Stimulated activated effector memory CD8-positive, alpha-beta T cell treated with anti-CD3 and anti-CD28 coated beads, Interleukin-12 subunit alpha, Interleukin-12 subunit beta, amount 100 ng/mL, for 72 hours (primary cell): ENCODE results near the gene TXLNA.

Experiments
- ATAC-seq: fragments of 150-1000 bp; cut with Tn5 transposase; 2 replicates; pipeline ENCODE4 v1.10.0; 2021
- DNase-seq, 2 donors: peaks; one replicate each; pipeline ENCODE4 v3.0.0; 2021 to 2022; ENCODE audit warnings: low spot score in 2 of 2
- H3K27ac Mint-ChIP-seq: one replicate; pipeline ENCODE4 v1.8.0; 2022; ENCODE audit warnings: mild to moderate bottlenecking, mixed read lengths
- H3K36me3 Mint-ChIP-seq: one replicate; pipeline ENCODE4 v1.8.0; 2022; ENCODE audit warnings: mild to moderate bottlenecking, mixed read lengths
- H3K4me1 Mint-ChIP-seq: one replicate; pipeline ENCODE4 v1.8.0; 2022; ENCODE audit warnings: mixed read lengths
- H3K4me3 Mint-ChIP-seq: one replicate; pipeline ENCODE4 v1.8.0; 2022; ENCODE audit warnings: mild to moderate bottlenecking, mixed read lengths
- H3K9me3 Mint-ChIP-seq: one replicate; pipeline ENCODE4 v1.8.0; 2022; ENCODE audit warnings: mixed read lengths

Gene TXLNA

DNA sequence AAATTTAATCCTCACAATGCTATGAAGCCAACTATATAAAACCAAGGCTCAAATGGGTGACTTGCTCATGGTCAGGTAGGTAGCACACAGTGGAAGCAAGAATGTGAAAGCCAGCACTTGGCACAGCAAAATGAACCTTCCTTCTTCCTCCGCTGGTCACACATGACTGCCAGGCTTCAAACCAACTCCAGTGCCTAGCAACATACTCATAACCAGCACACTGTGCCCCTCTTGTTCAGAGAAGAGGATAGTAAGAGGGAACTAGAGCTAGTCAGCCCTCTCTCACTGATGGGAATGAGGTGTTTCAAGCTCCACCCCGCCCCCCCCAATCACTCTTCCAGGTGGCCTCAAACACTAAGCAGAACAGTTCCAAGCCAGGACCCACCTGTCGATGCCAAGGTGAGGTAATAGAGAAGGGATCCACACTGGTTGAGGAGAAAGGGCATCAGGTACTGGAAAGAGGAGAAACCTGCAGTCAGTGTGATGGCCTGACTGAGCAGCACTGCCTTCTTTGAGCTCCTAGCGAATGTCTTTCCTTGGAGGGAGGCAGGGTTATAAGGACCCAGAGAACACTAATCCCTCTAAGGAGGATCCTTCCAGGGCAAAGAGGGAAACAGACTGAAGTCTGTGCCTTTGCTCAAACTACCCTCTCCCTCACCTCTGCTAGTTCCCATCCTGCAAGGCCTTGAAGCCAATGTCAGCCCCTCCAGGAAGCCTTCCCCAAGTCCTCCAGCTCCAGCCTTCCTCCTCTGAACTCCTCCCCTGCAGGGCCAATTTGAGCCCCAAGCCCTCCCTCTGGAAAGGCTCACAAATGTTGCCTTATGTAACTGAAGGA is 41.5 kb downstream of the TXLNA start:
- ATAC-seq (no peak), DNase-seq (no peak)
- no peaks in the 10 kb centered on the region for H3K9me3 Mint-ChIP-seq
- H3K27ac Mint-ChIP-seq = peak overlapping the region; percentile 97
- H3K4me3 Mint-ChIP-seq = peak overlapping the region; percentile 89
- H3K4me1 Mint-ChIP-seq = peaks cover 34% of the 10 kb centered on the region
- peaks cover 40% of the 10 kb centered on the region for H3K36me3 Mint-ChIP-seq

DNA sequence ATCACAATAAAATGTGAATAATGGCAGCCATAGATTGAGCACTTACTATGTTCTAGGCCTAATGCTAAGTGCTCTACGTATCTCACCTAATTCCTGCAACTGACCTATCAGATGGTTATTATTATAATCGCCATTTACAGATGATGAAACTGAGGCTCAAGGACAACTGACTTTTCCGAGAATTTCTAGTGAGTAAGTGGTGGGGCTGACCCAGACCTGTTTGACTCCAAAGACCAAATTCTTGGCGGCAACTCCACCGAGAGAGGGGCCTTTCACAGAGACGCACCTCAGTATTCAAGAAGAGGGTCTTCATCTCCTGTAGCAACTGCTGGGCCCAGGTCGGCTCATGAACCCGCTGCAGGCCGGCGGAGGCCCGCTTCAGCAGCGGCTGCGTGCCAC is 42.1 kb downstream of the TXLNA start:
- ATAC-seq (no peak), DNase-seq (no peak)
- no peaks in the 10 kb centered on the region for H3K9me3 Mint-ChIP-seq
- peaks cover 28% of the 10 kb centered on the region for H3K4me1 Mint-ChIP-seq
- H3K4me3 Mint-ChIP-seq = peak overlapping the region; percentile 89
- peak overlapping the region; percentile 97 for H3K27ac Mint-ChIP-seq
- H3K36me3 Mint-ChIP-seq = peaks cover 46% of the 10 kb centered on the region

- Mint-ChIP-seq H3K36me3 (peaks cover 52% of the 10 kb centered on the region), H3K27ac (peak within 1 kb of the TSS; percentile 97)
- DNase-seq = peak; percentile 72 to 96
Observed at GRCh38 chr1:32221980-32222755, 42.7 kb downstream of the TXLNA start, which contains the start of the genes EIF3I and TMEM234. Gene EIF3I (plus strand): TSS chr1:32222407. CDS start chr1:32222442, 35 bp downstream. Gene TMEM234 (minus strand): TSS chr1:32222353. CDS start chr1:32222322, 31 bp downstream.

DNA sequence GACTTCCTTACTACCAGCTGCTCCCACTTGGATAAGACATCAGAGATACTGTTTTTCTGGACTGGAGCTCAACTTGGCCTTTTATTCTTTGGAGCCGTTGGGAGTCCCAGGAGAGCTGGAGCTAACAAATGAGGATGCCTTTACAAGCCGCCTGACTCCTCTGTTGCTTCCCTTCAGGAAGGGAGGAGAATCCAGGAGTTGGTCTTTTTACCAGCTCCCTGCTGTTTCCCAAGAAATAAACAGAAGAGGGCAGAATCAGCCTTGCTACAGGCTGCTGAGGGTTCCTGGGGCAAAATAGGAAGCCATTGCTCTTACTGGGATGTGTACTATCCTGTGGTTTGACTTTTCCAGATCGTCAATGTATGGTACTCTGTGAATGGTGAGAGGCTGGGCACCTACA is 44.2 kb downstream of the TXLNA start:
- DNase-seq = no peak
- Mint-ChIP-seq H3K4me1 (peaks cover 32% of the 10 kb centered on the region), H3K4me3 (peak overlapping the region; percentile 89)

More at GRCh38 chr1:32221980-32222755, 42.7 kb downstream of the TXLNA start, which contains the start of the genes EIF3I and TMEM234:
- H3K9me3 Mint-ChIP-seq = no peaks in the 10 kb centered on the region
- peaks cover 25% of the 10 kb centered on the region for H3K4me1 Mint-ChIP-seq
- ATAC-seq = peak; percentile 96
- peak within 1 kb of the TSS; percentile 89 for H3K4me3 Mint-ChIP-seq

GRCh38 chr1:32224285-32224684 is 44.8 kb downstream of the TXLNA start:
- no peak for ATAC-seq
- H3K4me3 Mint-ChIP-seq = peak overlapping the region; percentile 89
- peak overlapping the region; percentile 97 for H3K27ac Mint-ChIP-seq
- H3K4me1 Mint-ChIP-seq = peaks cover 32% of the 10 kb centered on the region
- no peak for DNase-seq
- H3K9me3 Mint-ChIP-seq = no peaks in the 10 kb centered on the region
- peaks cover 68% of the 10 kb centered on the region for H3K36me3 Mint-ChIP-seq

More for the DNA sequence above, 44.2 kb downstream of the TXLNA start:
- Mint-ChIP-seq H3K9me3 (no peaks in the 10 kb centered on the region), H3K27ac (peak overlapping the region; percentile 97), H3K36me3 (peaks cover 67% of the 10 kb centered on the region)
- ATAC-seq = no peak

DNA sequence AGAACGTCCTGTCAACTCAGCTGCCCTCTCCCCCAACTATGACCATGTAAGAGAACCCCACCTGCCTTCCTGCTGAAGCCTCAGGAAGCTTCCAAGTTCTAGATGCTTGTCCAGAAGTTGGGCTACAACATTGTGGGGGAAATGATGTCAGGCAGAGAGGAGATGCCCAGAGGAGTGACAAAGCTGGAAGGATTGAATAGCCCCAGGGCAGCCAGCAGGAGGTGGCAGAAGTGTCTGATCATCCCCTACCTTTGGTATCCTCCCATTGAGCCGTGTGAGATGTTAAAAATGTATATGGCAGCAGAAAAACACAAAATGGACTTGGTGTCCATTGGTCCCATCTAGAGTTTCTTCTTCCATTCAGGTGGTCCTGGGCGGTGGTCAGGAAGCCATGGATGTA is 49.3 kb downstream of the TXLNA start:
- peaks cover 14% of the 10 kb centered on the region for H3K4me1 Mint-ChIP-seq
- ATAC-seq (no peak), DNase-seq (no peak)
- no peak overlapping the region for H3K27ac Mint-ChIP-seq
- H3K36me3 Mint-ChIP-seq = peaks cover 89% of the 10 kb centered on the region
- H3K9me3 Mint-ChIP-seq = no peaks in the 10 kb centered on the region
- H3K4me3 Mint-ChIP-seq = no peak overlapping the region

GRCh38 chr1:32231843-32232432 is 52.5 kb downstream of the TXLNA start:
- Mint-ChIP-seq H3K4me1 (peaks cover 7% of the 10 kb centered on the region), H3K9me3 (no peaks in the 10 kb centered on the region), H3K4me3 (no peak overlapping the region), H3K36me3 (peaks cover 57% of the 10 kb centered on the region), H3K27ac (peak overlapping the region; percentile 26)
- ATAC-seq (no peak), DNase-seq (no peak)

DNA sequence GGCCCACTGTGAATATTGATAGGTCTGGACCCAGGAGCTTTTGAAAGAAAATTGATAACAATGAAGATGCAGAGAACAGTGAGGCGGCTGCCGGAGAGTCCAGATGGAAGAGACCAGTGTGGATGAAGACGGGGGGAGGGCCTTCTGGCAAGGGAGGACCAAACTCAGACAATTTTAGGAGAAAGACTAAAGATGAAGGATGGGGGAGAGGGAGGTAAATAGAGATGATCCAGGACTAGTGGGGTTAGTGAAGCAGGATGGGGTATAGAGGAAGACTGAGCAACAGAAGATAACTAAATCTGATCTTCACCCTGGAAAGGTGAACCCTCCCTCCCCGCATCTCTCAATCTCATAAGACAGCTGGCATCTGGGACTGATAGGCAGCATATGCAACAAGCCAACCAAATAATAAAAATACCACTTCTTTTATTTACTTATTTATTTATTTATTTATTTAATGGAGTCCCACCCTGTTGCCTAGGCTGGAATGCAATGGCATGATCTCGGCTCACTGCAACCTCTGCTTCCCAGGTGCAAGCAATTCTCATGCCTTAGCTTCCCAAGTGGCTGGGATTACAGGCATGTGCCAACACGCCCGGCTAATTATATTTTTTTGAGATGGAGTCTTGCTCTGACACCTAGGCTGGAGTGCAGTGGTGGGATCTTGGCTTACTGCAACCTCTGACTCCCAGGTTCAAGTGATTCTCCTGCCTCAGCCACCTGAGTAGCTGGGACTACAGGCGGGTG is 53.3 kb downstream of the TXLNA start:
- DNase-seq = no peak
- Mint-ChIP-seq H3K9me3 (no peaks in the 10 kb centered on the region), H3K4me3 (no peak overlapping the region), H3K27ac (peak overlapping the region; percentile 26), H3K36me3 (peaks cover 50% of the 10 kb centered on the region), H3K4me1 (peaks cover 3% of the 10 kb centered on the region)
- ATAC-seq = no peak

DNA sequence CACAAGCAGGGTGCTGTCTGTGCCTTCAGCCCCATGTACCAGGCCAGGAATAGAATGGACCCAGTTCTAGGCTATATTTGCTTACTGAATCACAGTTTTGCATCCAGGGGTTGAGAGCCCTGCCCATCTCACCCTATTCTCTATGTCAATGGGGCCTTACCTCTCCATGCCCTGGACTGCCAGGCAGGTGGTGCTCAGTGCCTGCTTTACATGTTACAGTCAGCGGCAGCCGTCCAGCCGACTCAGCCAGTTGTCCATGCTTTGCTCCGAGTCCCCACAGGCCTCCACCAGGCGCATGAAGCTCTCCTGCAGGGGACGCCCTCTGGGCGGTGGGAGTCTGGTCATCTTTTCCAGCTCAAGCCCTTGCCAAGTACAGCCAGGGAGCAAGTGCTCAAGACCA is 55.3 kb downstream of the TXLNA start:
- Mint-ChIP-seq H3K4me1 (no peaks in the 10 kb centered on the region), H3K27ac (no peak overlapping the region)
- ATAC-seq = no peak

GRCh38 chr1:32239337-32239736 is 59.9 kb downstream of the TXLNA start:
- no peak for ATAC-seq
- Mint-ChIP-seq H3K9me3 (no peaks in the 10 kb centered on the region), H3K27ac (no peak overlapping the region), H3K4me3 (peak overlapping the region; percentile 83), H3K36me3 (no peaks in the 10 kb centered on the region), H3K4me1 (peaks cover 15% of the 10 kb centered on the region)
- DNase-seq = no peak

More for the DNA sequence above, 55.3 kb downstream of the TXLNA start:
- Mint-ChIP-seq H3K36me3 (peaks cover 29% of the 10 kb centered on the region), H3K9me3 (no peaks in the 10 kb centered on the region), H3K4me3 (no peak overlapping the region)
- DNase-seq = no peak

DNA sequence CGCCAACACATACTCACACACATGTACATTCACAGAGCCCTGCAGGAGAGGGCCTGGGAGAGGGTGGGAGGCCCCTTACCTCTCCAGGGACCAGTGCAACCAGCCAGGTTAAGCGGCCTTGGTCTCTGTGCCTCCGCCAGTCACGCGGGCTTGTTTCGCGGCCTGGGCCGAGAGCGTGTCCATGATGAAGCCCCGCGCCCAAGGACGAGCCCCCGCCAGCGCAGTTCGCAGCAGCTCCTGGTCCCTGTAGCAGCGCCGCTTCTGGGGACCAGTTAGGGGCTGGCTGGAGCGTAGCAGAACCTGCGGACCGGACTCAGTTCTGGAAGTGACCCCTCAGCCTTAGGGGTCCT is 60.3 kb downstream of the TXLNA start:
- H3K36me3 Mint-ChIP-seq = no peaks in the 10 kb centered on the region
- no peak for DNase-seq
- peaks cover 15% of the 10 kb centered on the region for H3K4me1 Mint-ChIP-seq
- no peak for ATAC-seq
- H3K4me3 Mint-ChIP-seq = peak overlapping the region; percentile 83
- no peak overlapping the region for H3K27ac Mint-ChIP-seq
- no peaks in the 10 kb centered on the region for H3K9me3 Mint-ChIP-seq

- ATAC-seq = peak; percentile 75
- Mint-ChIP-seq H3K4me3 (peak overlapping the region; percentile 83), H3K27ac (peak overlapping the region; percentile 23), H3K9me3 (no peaks in the 10 kb centered on the region), H3K4me1 (peaks cover 15% of the 10 kb centered on the region), H3K36me3 (no peaks in the 10 kb centered on the region)
- DNase-seq = peak in 1 of 2 donors; percentile 73
Observed at GRCh38 chr1:32240140-32240951, 60.9 kb downstream of the TXLNA start.

- peak overlapping the region; percentile 23 for H3K27ac Mint-ChIP-seq
- H3K36me3 Mint-ChIP-seq = no peaks in the 10 kb centered on the region
- ATAC-seq = peak; percentile 73
- peak in 1 of 2 donors; percentile 65 for DNase-seq
- H3K4me1 Mint-ChIP-seq = peaks cover 15% of the 10 kb centered on the region
- peak overlapping the region; percentile 83 for H3K4me3 Mint-ChIP-seq
- H3K9me3 Mint-ChIP-seq = no peaks in the 10 kb centered on the region
Observed at GRCh38 chr1:32241001-32241763, 61.7 kb downstream of the TXLNA start.
